ENCODE measurements around the gene CDH15.

The CDH15 gene

DNA sequence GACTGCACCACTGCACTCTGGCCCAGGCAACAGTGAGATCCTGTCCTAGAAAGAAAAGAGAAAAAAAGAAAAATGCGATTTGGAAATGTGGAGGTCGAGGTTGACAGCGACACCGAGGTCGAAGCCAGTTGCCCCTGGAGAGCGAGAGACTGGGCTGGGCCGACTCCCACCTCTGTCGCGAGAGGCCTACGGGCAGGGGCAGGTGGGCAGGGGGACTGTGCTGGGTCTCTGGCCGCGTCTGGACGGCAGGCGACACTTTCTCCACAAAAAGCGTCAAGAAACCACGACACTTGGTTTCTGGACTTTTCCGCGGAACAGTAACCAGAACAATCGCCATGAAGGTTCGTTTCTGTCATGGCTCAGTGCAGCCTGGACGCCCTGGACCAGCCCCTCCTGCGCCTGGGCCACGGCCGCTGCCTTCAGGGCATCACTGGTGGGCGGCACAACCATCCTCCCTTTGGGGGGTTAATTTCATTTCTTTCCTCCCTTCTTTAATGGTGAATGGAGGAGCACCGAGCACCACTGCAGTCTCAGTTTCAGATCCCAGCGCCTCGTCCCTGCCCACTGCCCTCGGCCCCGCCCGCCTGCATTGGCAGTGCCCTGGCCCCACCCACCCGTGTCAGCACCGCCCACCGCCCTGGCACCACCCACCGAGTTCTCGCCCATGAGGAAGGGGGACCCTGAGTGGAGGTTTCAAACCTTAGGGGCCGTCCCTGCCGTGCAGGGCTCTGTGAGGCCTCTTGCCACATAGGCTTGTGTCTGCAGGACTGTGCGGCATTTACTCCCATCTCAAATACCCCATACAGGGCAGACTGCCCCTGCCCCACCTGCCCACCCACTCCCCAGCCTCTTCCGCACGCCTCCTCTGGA, 18.5 kb upstream of the CDH15 start:
- no peak overlapping the region for H3K9ac ChIP-seq (ENCODE audit: low read depth, low read length)
- H3K27me3 ChIP-seq (ENCODE audit: insufficient read depth, low read length) = peaks cover 11% of the 10 kb centered on the region; the same call in 1 of the 2 replicates
- no peaks in the 10 kb centered on the region for H3K4me1 ChIP-seq (ENCODE audit: insufficient read depth, low read length)
- no peak overlapping the region for H3K4me3 ChIP-seq (ENCODE audit: low read length)
- H3K36me3 ChIP-seq (ENCODE audit: insufficient read depth, low read depth, low read length) = peaks cover 5% of the 10 kb centered on the region; the same call in 1 of the 2 replicates
- H3K9me3 ChIP-seq (ENCODE audit: insufficient read depth, low read depth, low read length) = peaks cover 23% of the 10 kb centered on the region
- no peak overlapping the region for H3K27ac ChIP-seq (ENCODE audit: low read length)

DNA sequence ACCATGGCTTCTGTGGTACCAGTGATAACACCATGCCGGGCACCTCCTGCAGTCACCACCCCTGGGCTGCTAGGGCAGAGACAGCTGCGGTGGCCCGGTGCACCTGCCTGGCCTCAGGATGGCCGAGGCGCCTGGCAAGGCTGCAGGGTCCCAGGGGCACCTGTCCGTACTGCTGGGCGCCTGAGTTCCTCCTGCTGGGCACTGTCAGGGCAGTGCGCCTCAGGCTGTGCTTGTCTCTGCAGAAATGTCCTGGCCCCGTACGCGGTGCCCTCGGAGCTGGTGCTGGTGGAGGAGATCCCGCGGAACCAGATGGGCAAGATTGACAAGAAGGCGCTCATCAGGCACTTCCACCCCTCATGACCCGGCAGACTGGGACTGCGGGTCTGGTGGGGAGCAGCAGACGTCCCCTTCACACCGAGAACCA, 17.7 kb upstream of the CDH15 start:
- Histone ChIP-seq H3K36me3 (ENCODE audit: insufficient read depth, low read depth, low read length) (peaks cover 5% of the 10 kb centered on the region; the same call in 1 of the 2 replicates), H3K27ac (ENCODE audit: low read length) (no peak overlapping the region), H3K9ac (ENCODE audit: low read depth, low read length) (no peak overlapping the region), H3K4me3 (ENCODE audit: low read length) (no peak overlapping the region), H3K4me1 (ENCODE audit: insufficient read depth, low read length) (no peaks in the 10 kb centered on the region), H3K27me3 (ENCODE audit: insufficient read depth, low read length) (peaks cover 11% of the 10 kb centered on the region; the same call in 1 of the 2 replicates), H3K9me3 (ENCODE audit: insufficient read depth, low read depth, low read length) (peaks cover 28% of the 10 kb centered on the region)

- H3K9me3 ChIP-seq (ENCODE audit: insufficient read depth, low read depth, low read length) = peaks cover 21% of the 10 kb centered on the region
- H3K9ac ChIP-seq (ENCODE audit: low read depth, low read length) = no peak overlapping the region
- H3K27me3 ChIP-seq (ENCODE audit: insufficient read depth, low read length) = peaks cover 11% of the 10 kb centered on the region; the same call in 1 of the 2 replicates
- no peaks in the 10 kb centered on the region for H3K36me3 ChIP-seq (ENCODE audit: insufficient read depth, low read depth, low read length)
- no peaks in the 10 kb centered on the region for H3K4me1 ChIP-seq (ENCODE audit: insufficient read depth, low read length)
- no peak overlapping the region for H3K4me3 ChIP-seq (ENCODE audit: low read length)
- no peak overlapping the region for H3K27ac ChIP-seq (ENCODE audit: low read length)
Measured at GRCh38 chr16:89154390-89155183, 17.0 kb upstream of the CDH15 start.

- Histone ChIP-seq H3K27ac (ENCODE audit: low read length) (no peak overlapping the region), H3K36me3 (ENCODE audit: insufficient read depth, low read depth, low read length) (no peaks in the 10 kb centered on the region), H3K9me3 (ENCODE audit: insufficient read depth, low read depth, low read length) (peaks cover 15% of the 10 kb centered on the region), H3K27me3 (ENCODE audit: insufficient read depth, low read length) (peaks cover 11% of the 10 kb centered on the region; the same call in 1 of the 2 replicates), H3K4me3 (ENCODE audit: low read length) (no peak overlapping the region), H3K4me1 (ENCODE audit: insufficient read depth, low read length) (no peaks in the 10 kb centered on the region), H3K9ac (ENCODE audit: low read depth, low read length) (no peak overlapping the region)
Measured at GRCh38 chr16:89155184-89155679, 16.3 kb upstream of the CDH15 start.

GRCh38 chr16:89155851-89156739, 15.5 kb upstream of the CDH15 start:
- H3K9ac ChIP-seq (ENCODE audit: low read depth, low read length) = no peak overlapping the region
- H3K4me3 ChIP-seq (ENCODE audit: low read length) = no peak overlapping the region
- no peaks in the 10 kb centered on the region for H3K4me1 ChIP-seq (ENCODE audit: insufficient read depth, low read length)
- no peak overlapping the region for H3K27ac ChIP-seq (ENCODE audit: low read length)
- peaks cover 11% of the 10 kb centered on the region; the same call in 1 of the 2 replicates for H3K27me3 ChIP-seq (ENCODE audit: insufficient read depth, low read length)
- H3K36me3 ChIP-seq (ENCODE audit: insufficient read depth, low read depth, low read length) = no peaks in the 10 kb centered on the region
- peaks cover 15% of the 10 kb centered on the region for H3K9me3 ChIP-seq (ENCODE audit: insufficient read depth, low read depth, low read length)

DNA sequence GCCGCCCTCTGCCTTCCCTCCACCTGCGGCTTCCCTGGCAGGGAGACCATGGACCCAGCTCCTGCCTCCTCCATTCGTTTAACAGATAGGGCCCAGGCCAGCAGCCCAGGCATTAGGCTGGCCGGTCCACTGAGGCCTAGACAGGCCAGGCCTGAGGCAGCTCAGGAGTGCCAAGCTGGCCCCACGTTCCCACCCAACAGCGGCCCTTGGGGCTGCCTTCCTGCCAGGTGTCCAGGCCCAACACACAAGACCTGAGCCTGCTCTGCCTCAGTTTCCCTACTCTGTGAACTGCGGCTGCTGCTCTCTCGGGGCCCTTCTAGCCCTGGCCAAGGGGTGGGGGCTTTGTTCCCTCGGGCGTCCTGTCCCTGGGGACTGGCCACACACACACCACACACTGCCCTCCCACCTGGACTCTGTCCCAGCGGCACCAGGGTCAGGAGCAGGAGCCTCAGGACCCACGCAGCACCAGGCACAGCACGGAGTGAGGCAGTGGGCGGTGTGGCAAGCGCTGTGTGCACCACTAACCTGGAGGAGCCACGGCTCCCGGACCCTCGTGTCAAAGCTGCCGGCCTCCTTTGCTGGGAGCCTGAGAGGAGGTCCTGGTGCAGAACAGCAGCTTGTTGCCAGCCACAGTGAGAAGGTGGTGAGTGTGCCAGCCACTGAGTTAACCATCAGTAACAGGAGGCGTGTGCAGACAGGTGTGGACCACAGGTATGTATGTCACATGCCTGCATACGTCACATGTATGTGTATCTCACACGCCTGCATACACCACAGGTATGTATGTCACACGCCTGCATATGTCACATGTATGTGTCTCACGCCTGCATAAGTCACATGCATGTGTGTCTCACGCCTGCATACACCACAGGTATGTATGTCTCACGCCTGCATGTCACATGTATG, 14.6 kb upstream of the CDH15 start:
- no peak overlapping the region for H3K9ac ChIP-seq (ENCODE audit: low read depth, low read length)
- no peaks in the 10 kb centered on the region for H3K4me1 ChIP-seq (ENCODE audit: insufficient read depth, low read length)
- H3K4me3 ChIP-seq (ENCODE audit: low read length) = no peak overlapping the region
- H3K27me3 ChIP-seq (ENCODE audit: insufficient read depth, low read length) = peaks cover 11% of the 10 kb centered on the region; the same call in 1 of the 2 replicates
- no peak overlapping the region for H3K27ac ChIP-seq (ENCODE audit: low read length)
- no peaks in the 10 kb centered on the region for H3K36me3 ChIP-seq (ENCODE audit: insufficient read depth, low read depth, low read length)
- H3K9me3 ChIP-seq (ENCODE audit: insufficient read depth, low read depth, low read length) = peaks cover 15% of the 10 kb centered on the region

- Histone ChIP-seq H3K36me3 (ENCODE audit: insufficient read depth, low read depth, low read length) (no peaks in the 10 kb centered on the region), H3K27me3 (ENCODE audit: insufficient read depth, low read length) (peaks cover 11% of the 10 kb centered on the region; the same call in 1 of the 2 replicates), H3K27ac (ENCODE audit: low read length) (no peak overlapping the region), H3K9me3 (ENCODE audit: insufficient read depth, low read depth, low read length) (peaks cover 15% of the 10 kb centered on the region), H3K9ac (ENCODE audit: low read depth, low read length) (no peak overlapping the region), H3K4me1 (ENCODE audit: insufficient read depth, low read length) (no peaks in the 10 kb centered on the region), H3K4me3 (ENCODE audit: low read length) (no peak overlapping the region)
Measured at GRCh38 chr16:89157778-89158177, 13.8 kb upstream of the CDH15 start.

- H3K36me3 ChIP-seq (ENCODE audit: insufficient read depth, low read depth, low read length) = no peaks in the 10 kb centered on the region
- H3K4me3 ChIP-seq (ENCODE audit: low read length) = no peak overlapping the region
- H3K27me3 ChIP-seq (ENCODE audit: insufficient read depth, low read length) = peaks cover 11% of the 10 kb centered on the region; the same call in 1 of the 2 replicates
- no peaks in the 10 kb centered on the region for H3K4me1 ChIP-seq (ENCODE audit: insufficient read depth, low read length)
- peaks cover 15% of the 10 kb centered on the region for H3K9me3 ChIP-seq (ENCODE audit: insufficient read depth, low read depth, low read length)
- H3K27ac ChIP-seq (ENCODE audit: low read length) = no peak overlapping the region
- H3K9ac ChIP-seq (ENCODE audit: low read depth, low read length) = no peak overlapping the region
Measured at GRCh38 chr16:89159066-89159849, 12.3 kb upstream of the CDH15 start.

- Histone ChIP-seq H3K4me1 (ENCODE audit: insufficient read depth, low read length) (no peaks in the 10 kb centered on the region), H3K36me3 (ENCODE audit: insufficient read depth, low read depth, low read length) (no peaks in the 10 kb centered on the region), H3K9me3 (ENCODE audit: insufficient read depth, low read depth, low read length) (peaks cover 15% of the 10 kb centered on the region), H3K27ac (ENCODE audit: low read length) (no peak overlapping the region), H3K4me3 (ENCODE audit: low read length) (no peak overlapping the region), H3K9ac (ENCODE audit: low read depth, low read length) (no peak overlapping the region), H3K27me3 (ENCODE audit: insufficient read depth, low read length) (peaks cover 8% of the 10 kb centered on the region; the same call in 1 of the 2 replicates)
Measured at GRCh38 chr16:89159850-89160354, 11.6 kb upstream of the CDH15 start.

Data from iPS-20b (cell line).